ENCODE measurements around the gene ERI2. TPM values are rescaled to one million over a fixed set of nuclear protein-coding genes. Genes with fewer than 3 reads are reported as not detected.
"Not testable (repeated sequence)": the region's sequence is repeated elsewhere in the genome, so short reads cannot be mapped to it uniquely, and the experiment has no call there.

The ERI2 gene
- total and polyA plus RNA-seq, 2 of the 13 experiments (the other 11 are each of a cell fraction or from before 2014, with no cell fraction given) = 17.4 to 41.3 TPM

GRCh38 chr16:20805684-20806167, 546 bp downstream of the ERI2 start (continued):
- TF ChIP-seq ZBTB21 (CRISPR knock-in tag; IDR thresholded peaks at IDR 0.05) (0 out of 2 replicates have a peak, but pooled peaks have one; percentile 7), SP1 (CRISPR knock-in tag; IDR thresholded peaks at IDR 0.05) (0 out of 2 replicates have a peak, but pooled peaks have one; percentile 60), FOXJ3 (CRISPR knock-in tag; IDR thresholded peaks at IDR 0.05; ENCODE audit: borderline replicate concordance) (0 out of 2 replicates have a peak, but pooled peaks have one; percentile 3), ZSCAN30 (CRISPR knock-in tag; IDR thresholded peaks at IDR 0.05) (0 out of 2 replicates have a peak, but pooled peaks have one; percentile 42), ZBTB25 (CRISPR knock-in tag; IDR thresholded peaks at IDR 0.05) (peak; percentile 76; the same call in 1 of the 2 replicates), ATF7 (CRISPR knock-in tag; IDR thresholded peaks at IDR 0.05) (peak; percentile 73; the same call in 1 of the 2 replicates), DBP (CRISPR knock-in tag; IDR thresholded peaks at IDR 0.05; ENCODE audit: not compliant biosample characterization) (peak; percentile 18), ZNF780A (CRISPR knock-in tag; IDR thresholded peaks at IDR 0.05) (0 out of 2 replicates have a peak, but pooled peaks have one; percentile 84), ONECUT2 (CRISPR knock-in tag; IDR thresholded peaks at IDR 0.05) (peak; percentile 12; the same call in 1 of the 2 replicates), MED13 (CRISPR knock-in tag; IDR thresholded peaks at IDR 0.05) (peak; percentile 33; the same call in 1 of the 2 replicates), MAF1 (CRISPR knock-in tag; IDR thresholded peaks at IDR 0.05; ENCODE audit: borderline replicate concordance) (peak; percentile 83; the same call in 1 of the 2 replicates), NAIF1 (CRISPR knock-in tag; IDR thresholded peaks at IDR 0.05; ENCODE audit: borderline replicate concordance) (peak; percentile 29; the same call in 1 of the 2 replicates), ZNF256 (CRISPR knock-in tag; conservative IDR thresholded peaks at IDR 0.05) (peak; percentile 91; the same call in 1 of the 2 replicates), ZNF549 (CRISPR knock-in tag; IDR thresholded peaks at IDR 0.05) (0 out of 2 replicates have a peak, but pooled peaks have one; percentile 32), ZNF282 (IDR thresholded peaks at IDR 0.05; ENCODE audit: partially characterized antibody) (peak; percentile 57), ZC3H4 (CRISPR knock-in tag; IDR thresholded peaks at IDR 0.05; ENCODE audit: borderline replicate concordance) (0 out of 2 replicates have a peak, but pooled peaks have one; percentile 72), DPF2 (CRISPR knock-in tag; IDR thresholded peaks at IDR 0.05; ENCODE audit: borderline replicate concordance, low read depth) (peak; percentile 72; the same call in 1 of the 2 replicates), ZNF720 (CRISPR knock-in tag; IDR thresholded peaks at IDR 0.05) (0 out of 2 replicates have a peak, but pooled peaks have one; percentile 24), GFI1 (CRISPR knock-in tag; IDR thresholded peaks at IDR 0.05; ENCODE audit: borderline replicate concordance) (0 out of 2 replicates have a peak, but pooled peaks have one; percentile 0)
- TF ChIP-seq SP1, ATF7 (IDR thresholded peaks at IDR 0.05): not testable (repeated sequence)
- TF ChIP-seq, protein P1, sequence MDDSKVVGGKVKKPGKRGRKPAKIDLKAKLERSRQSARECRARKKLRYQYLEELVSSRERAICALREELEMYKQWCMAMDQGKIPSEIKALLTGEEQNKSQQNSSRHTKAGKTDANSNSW (CRISPR knock-in tag; IDR thresholded peaks at IDR 0.05; ENCODE audit: borderline replicate concordance) = 0 out of 2 replicates have a peak, but pooled peaks have one; percentile 82
- TF ChIP-seq, protein P2, sequence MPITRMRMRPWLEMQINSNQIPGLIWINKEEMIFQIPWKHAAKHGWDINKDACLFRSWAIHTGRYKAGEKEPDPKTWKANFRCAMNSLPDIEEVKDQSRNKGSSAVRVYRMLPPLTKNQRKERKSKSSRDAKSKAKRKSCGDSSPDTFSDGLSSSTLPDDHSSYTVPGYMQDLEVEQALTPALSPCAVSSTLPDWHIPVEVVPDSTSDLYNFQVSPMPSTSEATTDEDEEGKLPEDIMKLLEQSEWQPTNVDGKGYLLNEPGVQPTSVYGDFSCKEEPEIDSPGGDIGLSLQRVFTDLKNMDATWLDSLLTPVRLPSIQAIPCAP (CRISPR knock-in tag; IDR thresholded peaks at IDR 0.05; ENCODE audit: low read depth) = peak; percentile 61; the same call in 1 of the 2 replicates
- TF ChIP-seq, protein P3, sequence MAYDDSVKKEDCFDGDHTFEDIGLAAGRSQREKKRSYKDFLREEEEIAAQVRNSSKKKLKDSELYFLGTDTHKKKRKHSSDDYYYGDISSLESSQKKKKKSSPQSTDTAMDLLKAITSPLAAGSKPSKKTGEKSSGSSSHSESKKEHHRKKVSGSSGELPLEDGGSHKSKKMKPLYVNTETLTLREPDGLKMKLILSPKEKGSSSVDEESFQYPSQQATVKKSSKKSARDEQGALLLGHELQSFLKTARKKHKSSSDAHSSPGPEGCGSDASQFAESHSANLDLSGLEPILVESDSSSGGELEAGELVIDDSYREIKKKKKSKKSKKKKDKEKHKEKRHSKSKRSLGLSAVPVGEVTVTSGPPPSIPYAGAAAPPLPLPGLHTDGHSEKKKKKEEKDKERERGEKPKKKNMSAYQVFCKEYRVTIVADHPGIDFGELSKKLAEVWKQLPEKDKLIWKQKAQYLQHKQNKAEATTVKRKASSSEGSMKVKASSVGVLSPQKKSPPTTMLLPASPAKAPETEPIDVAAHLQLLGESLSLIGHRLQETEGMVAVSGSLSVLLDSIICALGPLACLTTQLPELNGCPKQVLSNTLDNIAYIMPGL (CRISPR knock-in tag; IDR thresholded peaks at IDR 0.05; ENCODE audit: borderline replicate concordance in 1 of 2, low read depth in 1 of 2) = peak in 1 of 2 experiments; percentile 39; a peak in 1 of 4 replicates

Measured in HepG2 (cell line).